ENCODE measurements around the gene DDX39A. TPM values are rescaled to one million over a fixed set of nuclear protein-coding genes. Genes with fewer than 3 reads are reported as not detected.
"Not testable (repeated sequence)": the region's sequence is repeated elsewhere in the genome, so short reads cannot be mapped to it uniquely, and the experiment has no call there.

DDX39A gene
- 100 to 1,000 TPM; 219 to 227 TPM for total RNA-seq

DNA sequence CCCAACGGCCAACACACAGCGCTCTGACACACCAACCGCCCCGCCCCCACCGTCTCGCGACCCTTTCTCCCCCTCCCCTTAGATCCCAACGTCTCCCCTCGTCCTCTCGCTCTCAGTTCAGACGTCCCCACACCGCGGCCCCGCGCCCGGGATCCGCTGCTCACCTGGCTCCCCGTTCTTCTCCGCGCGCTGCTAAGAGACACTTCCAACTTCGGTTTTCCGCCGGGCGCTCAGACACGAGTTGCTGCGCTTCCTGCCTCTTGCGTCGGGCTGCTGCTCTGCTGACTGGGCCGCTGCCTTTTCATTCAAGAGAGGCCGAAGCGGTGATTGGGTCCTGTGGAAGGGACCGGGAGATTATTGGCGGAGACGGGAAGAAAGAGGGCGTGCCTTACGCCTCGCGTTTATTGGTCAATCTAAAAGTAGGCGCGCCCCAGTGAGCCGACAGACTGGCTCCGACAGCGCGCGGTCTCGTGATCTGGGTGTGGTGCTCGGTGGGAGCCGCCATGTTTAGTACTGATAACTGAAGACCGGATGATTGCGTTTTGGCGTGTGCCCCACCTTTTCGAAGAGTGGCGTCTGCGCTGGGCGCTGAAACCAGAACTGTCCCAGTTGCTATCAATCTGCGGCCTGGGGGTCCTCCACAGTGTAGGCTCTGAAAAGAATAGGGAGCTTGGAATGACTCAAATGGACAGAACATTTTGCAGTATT lies at the start of gene DDX39A:
DDX39A (minus strand) TSS at position 236 of the 708 bp plus-strand sequence. CDS start 6,121 bp downstream, outside the sequence.
- intact Hi-C loops (cut with micrococcal nuclease) = loop anchor here (1.0 to 2.0 kb wide), 7 partner anchors 13 to 282 kb away; partner anchors contain the start of genes DNAJB1 and PKN1
- peaks cover 32% of the 10 kb centered on the region for H3K4me1 Mint-ChIP-seq (ENCODE audit: low read depth)
- CTCF ChIA-PET = interaction anchor here (1.3 to 2.6 kb wide), 3 partner anchors 10 to 69 kb away, joined by 4 to 15 read pairs (median 5); partner anchors contain the start of gene PKN1
- peak within 1 kb of the TSS; percentile 100 for H3K27ac Mint-ChIP-seq
- DNase-seq = peak; percentile 99
- no peaks in the 10 kb centered on the region for H3K27me3 Mint-ChIP-seq (ENCODE audit: low read depth)
- peaks cover 36% of the 10 kb centered on the region for H3K36me3 Mint-ChIP-seq (ENCODE audit: low read depth)
- peaks cover 3% of the 10 kb centered on the region for H3K9me3 Mint-ChIP-seq
- H3K4me3 Mint-ChIP-seq = peak within 1 kb of the TSS; percentile 100

DNA sequence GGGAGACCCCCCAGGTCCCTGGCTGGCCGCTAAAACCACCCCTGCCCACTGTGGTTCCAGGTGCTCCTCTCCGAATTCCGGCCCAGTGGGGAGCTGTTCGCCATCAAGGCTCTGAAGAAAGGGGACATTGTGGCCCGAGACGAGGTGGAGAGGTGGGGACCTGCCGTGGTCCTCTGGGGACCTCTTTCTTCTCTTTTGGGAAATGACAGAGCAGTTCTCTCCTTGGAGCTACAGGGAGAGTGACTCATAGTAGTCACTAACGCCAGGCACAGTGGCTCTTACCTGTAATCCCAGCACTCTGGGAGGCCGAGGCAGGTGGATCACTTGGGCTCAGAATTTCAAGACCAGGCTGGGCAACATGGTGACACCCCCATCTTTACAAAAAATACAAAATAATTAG lies 48.7 kb upstream of the DDX39A start:
- H3K36me3 Mint-ChIP-seq (ENCODE audit: low read depth) = peaks cover 12% of the 10 kb centered on the region

DNA sequence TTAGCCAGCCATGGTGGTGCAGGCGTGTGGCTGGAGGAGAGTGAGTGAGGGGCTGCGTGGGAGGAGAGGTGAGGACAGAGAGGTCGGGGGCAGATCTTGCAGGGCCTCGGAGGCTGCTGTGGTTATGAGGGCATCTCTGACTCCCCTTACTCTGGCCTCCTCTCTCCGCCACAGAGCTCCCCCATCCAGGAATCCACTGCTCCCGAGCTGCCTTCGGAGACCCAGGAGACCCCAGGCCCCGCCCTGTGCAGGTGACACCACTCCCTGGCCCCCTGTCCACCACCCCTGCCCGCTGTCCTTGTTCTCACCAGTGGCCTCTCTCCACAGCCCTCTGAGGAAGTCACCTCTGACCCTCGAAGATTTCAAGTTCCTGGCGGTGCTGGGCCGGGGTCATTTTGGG lies 48.2 kb upstream of the DDX39A start:
- Mint-ChIP-seq H3K27ac (no peak overlapping the region), H3K9me3 (no peaks in the 10 kb centered on the region), H3K4me1 (ENCODE audit: low read depth) (peaks cover 2% of the 10 kb centered on the region), H3K36me3 (ENCODE audit: low read depth) (peaks cover 12% of the 10 kb centered on the region), H3K27me3 (ENCODE audit: low read depth) (no peaks in the 10 kb centered on the region), H3K4me3 (no peak overlapping the region)
- CTCF ChIA-PET = interaction anchor here (1.4 to 2.0 kb wide), 2 partner anchors 12 to 331 kb away, joined by 6 to 8 read pairs; partner anchors contain the start of gene ASF1B
- DNase-seq = no peak
- intact Hi-C loops (cut with micrococcal nuclease) = no loop called here

More for the DNA sequence above, 48.7 kb upstream of the DDX39A start:
- peaks cover 6% of the 10 kb centered on the region for H3K4me1 Mint-ChIP-seq (ENCODE audit: low read depth)
- H3K9me3 Mint-ChIP-seq = no peaks in the 10 kb centered on the region
- no peak for DNase-seq
- H3K27me3 Mint-ChIP-seq (ENCODE audit: low read depth) = peaks cover 3% of the 10 kb centered on the region
- H3K27ac Mint-ChIP-seq = no peak overlapping the region
- CTCF ChIA-PET = interaction anchor here (0.7 to 1.4 kb wide), 2 partner anchors 12 kb away, joined by 3 to 8 read pairs; no protein-coding TSS in a partner anchor
- intact Hi-C loops (cut with micrococcal nuclease) = no loop called here
- H3K4me3 Mint-ChIP-seq = no peak overlapping the region

DNA sequence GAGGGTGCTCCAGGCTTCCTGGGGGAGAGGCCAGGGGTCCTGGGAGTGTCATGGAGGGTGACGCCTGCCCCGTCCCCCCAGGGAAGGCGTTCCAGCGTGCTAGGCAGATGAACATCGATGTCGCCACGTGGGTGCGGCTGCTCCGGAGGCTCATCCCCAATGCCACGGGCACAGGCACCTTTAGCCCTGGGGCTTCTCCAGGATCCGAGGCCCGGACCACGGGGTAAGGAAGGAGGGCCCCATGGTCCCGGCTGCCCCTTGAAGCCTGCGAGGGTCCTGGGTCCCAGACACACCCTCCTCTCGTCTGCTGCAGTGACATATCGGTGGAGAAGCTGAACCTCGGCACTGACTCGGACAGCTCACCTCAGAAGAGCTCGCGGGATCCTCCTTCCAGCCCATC lies 44.6 kb upstream of the DDX39A start:
- no peaks in the 10 kb centered on the region for H3K27me3 Mint-ChIP-seq (ENCODE audit: low read depth)
- no peak overlapping the region for H3K4me3 Mint-ChIP-seq
- peaks cover 24% of the 10 kb centered on the region for H3K36me3 Mint-ChIP-seq (ENCODE audit: low read depth)
- DNase-seq = no peak
- no peaks in the 10 kb centered on the region for H3K9me3 Mint-ChIP-seq
- no peaks in the 10 kb centered on the region for H3K4me1 Mint-ChIP-seq (ENCODE audit: low read depth)
- no peak overlapping the region for H3K27ac Mint-ChIP-seq
- CTCF ChIA-PET = no interaction called here
- intact Hi-C loops (cut with micrococcal nuclease) = no loop called here

DNA sequence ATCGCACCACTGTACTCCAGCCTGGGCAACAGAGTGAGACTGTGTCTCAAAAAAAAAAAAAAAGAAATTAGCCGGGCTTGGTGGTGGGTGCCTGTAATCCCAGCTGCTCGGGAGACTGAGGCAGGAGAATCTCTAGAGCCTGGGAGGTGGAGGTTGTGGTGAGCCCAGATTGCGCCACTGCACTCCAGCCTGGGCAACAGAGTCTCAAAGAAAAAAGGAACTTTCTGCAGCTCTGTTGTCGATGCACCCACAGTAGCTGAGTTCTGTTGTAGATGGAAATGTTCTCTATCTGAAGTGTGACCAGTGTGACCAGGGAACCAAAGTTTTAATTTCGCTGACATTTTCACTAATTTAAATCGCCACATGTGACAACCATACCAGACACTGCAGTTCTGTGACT lies 43.3 kb upstream of the DDX39A start:
- H3K9me3 Mint-ChIP-seq; CTCF ChIA-PET; intact Hi-C loops (cut with micrococcal nuclease); H3K27me3 Mint-ChIP-seq (ENCODE audit: low read depth); H3K4me1 Mint-ChIP-seq (ENCODE audit: low read depth); H3K27ac Mint-ChIP-seq; H3K4me3 Mint-ChIP-seq; DNase-seq: not testable (repeated sequence)
- H3K36me3 Mint-ChIP-seq (ENCODE audit: low read depth) = peaks cover 21% of the 10 kb centered on the region

DNA sequence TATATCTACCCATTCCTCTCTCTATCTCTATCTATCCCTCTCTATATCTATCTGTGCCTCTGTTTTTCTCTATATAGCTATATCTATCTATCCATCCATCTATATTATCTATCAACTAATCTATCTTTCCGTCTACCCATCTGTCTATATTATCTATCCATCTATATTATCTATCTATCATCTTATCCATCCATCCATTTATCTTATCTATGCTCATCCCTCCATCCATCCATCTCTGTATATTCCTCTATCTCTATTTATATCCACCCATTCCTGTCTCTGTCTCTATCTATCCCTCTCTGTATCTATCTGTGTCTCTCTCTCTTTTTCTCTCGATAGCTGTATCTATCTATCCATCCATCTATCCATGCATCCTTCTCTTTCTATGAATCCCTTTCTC lies 41.8 kb upstream of the DDX39A start:
- no peak for DNase-seq
- intact Hi-C loops (cut with micrococcal nuclease) = no loop called here
- no peak overlapping the region for H3K27ac Mint-ChIP-seq
- no peaks in the 10 kb centered on the region for H3K4me1 Mint-ChIP-seq (ENCODE audit: low read depth)
- H3K9me3 Mint-ChIP-seq = no peaks in the 10 kb centered on the region
- no peak overlapping the region for H3K4me3 Mint-ChIP-seq
- no peaks in the 10 kb centered on the region for H3K27me3 Mint-ChIP-seq (ENCODE audit: low read depth)
- CTCF ChIA-PET = no interaction called here
- peaks cover 20% of the 10 kb centered on the region for H3K36me3 Mint-ChIP-seq (ENCODE audit: low read depth)

DNA sequence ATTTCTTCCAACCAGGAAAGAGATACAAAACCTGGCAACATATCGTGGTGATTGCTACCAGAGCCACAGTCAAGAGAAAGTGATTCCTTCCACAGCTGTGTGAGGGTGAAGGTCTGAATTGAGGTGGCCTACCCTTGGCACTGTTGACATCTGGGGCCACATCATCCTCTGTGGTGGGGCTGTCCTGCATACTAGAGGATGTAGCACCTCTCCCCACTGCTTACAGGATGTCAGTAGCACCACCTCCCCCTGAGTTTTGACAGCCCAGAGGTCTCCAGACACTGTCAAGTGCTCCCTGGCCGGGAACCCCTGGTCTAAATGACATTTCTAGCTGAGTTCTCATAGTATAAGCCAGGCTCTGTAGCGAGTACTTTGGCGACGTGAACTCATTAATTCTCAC lies 40.6 kb upstream of the DDX39A start:
- no peaks in the 10 kb centered on the region for H3K4me1 Mint-ChIP-seq (ENCODE audit: low read depth)
- CTCF ChIA-PET = interaction anchor here (0.6 to 0.7 kb wide), 2 partner anchors 14 to 45 kb away, joined by 3 read pairs; no protein-coding TSS in a partner anchor
- H3K27me3 Mint-ChIP-seq (ENCODE audit: low read depth) = no peaks in the 10 kb centered on the region
- no peak overlapping the region for H3K27ac Mint-ChIP-seq
- intact Hi-C loops (cut with micrococcal nuclease) = no loop called here
- no peaks in the 10 kb centered on the region for H3K9me3 Mint-ChIP-seq
- H3K36me3 Mint-ChIP-seq (ENCODE audit: low read depth) = peaks cover 21% of the 10 kb centered on the region
- DNase-seq = no peak
- H3K4me3 Mint-ChIP-seq = no peak overlapping the region

DNA sequence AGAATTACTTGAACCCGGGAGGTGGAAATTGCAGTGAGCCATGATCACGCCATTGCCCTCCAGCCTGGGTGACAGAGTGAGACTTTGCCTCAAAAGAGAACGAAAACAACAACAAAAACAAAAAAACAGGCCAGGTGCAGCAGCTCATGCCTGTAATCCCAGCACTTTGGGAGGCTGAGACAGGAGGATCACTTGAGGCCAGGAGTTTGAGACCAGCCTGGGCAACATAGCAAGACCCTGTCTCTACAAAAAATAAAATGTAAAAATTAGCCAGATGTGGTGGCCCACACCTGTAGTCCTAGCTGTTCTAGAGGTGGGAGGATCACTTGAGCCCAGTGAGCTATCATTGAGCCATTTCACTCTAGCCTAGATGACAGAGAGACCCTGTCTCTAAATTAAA lies 33.2 kb upstream of the DDX39A start:
- peaks cover 27% of the 10 kb centered on the region for H3K36me3 Mint-ChIP-seq (ENCODE audit: low read depth)
- H3K27ac Mint-ChIP-seq; H3K9me3 Mint-ChIP-seq; H3K27me3 Mint-ChIP-seq (ENCODE audit: low read depth); intact Hi-C loops (cut with micrococcal nuclease); H3K4me3 Mint-ChIP-seq; DNase-seq; CTCF ChIA-PET; H3K4me1 Mint-ChIP-seq (ENCODE audit: low read depth): not testable (repeated sequence)

DNA sequence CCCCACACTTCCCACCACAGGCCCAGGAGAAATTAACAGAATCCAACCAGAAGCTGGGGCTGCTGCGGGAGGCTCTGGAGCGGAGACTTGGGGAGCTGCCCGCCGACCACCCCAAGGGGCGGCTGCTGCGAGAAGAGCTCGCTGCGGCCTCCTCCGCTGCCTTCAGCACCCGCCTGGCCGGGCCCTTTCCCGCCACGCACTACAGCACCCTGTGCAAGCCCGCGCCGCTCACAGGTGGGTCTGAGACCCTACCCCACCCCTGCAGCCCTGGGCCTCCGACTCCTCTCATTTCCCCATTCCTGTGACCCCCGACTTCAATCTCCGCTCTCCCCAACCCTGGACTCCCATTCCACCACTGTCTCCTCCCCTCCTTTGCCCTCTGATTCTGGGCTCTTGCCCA lies 31.7 kb upstream of the DDX39A start:
- H3K36me3 Mint-ChIP-seq (ENCODE audit: low read depth) = peaks cover 35% of the 10 kb centered on the region
- no peak overlapping the region for H3K4me3 Mint-ChIP-seq
- CTCF ChIA-PET = no interaction called here
- no peak for DNase-seq
- peaks cover 7% of the 10 kb centered on the region for H3K4me1 Mint-ChIP-seq (ENCODE audit: low read depth)
- no peak overlapping the region for H3K27ac Mint-ChIP-seq
- H3K27me3 Mint-ChIP-seq (ENCODE audit: low read depth) = no peaks in the 10 kb centered on the region
- intact Hi-C loops (cut with micrococcal nuclease) = no loop called here
- no peaks in the 10 kb centered on the region for H3K9me3 Mint-ChIP-seq

DNA sequence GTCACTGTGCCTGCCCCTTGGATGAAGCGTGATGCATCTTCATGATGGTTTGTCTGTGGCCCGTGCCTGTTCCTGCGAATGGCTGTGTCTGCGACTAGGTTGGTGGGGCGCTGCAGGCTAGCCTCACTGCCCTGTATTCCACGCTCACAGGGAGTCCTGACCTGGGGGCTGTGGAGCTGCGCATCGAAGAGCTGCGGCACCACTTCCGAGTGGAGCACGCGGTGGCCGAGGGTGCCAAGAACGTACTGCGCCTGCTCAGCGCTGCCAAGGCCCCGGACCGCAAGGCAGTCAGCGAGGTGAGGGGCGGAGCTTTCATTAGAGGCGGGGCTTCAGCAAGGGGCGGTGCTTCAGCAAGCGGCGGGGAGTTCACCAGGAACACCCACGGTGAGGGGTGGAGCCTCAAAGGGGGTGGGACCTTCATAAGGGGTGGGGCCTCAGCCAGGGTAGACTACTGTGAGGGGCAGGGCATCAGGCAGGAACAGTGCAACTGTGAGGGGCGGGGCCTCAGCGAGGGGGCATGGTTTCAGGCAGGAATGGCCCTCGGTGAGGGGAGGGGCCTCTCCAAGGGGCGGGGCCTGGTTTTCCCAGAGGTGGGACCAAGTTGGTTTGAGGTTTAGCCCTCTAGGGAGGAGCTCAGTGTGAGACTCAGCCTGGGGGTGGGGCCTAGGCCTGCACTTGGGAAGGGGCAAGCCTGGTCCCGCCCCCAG lies 31.2 kb upstream of the DDX39A start:
- Mint-ChIP-seq H3K4me3 (no peak overlapping the region), H3K27me3 (ENCODE audit: low read depth) (no peaks in the 10 kb centered on the region), H3K4me1 (ENCODE audit: low read depth) (peaks cover 7% of the 10 kb centered on the region), H3K9me3 (no peaks in the 10 kb centered on the region), H3K27ac (no peak overlapping the region), H3K36me3 (ENCODE audit: low read depth) (peaks cover 35% of the 10 kb centered on the region)
- CTCF ChIA-PET = no interaction called here
- intact Hi-C loops (cut with micrococcal nuclease) = no loop called here
- peak; percentile 79 for DNase-seq

DNA sequence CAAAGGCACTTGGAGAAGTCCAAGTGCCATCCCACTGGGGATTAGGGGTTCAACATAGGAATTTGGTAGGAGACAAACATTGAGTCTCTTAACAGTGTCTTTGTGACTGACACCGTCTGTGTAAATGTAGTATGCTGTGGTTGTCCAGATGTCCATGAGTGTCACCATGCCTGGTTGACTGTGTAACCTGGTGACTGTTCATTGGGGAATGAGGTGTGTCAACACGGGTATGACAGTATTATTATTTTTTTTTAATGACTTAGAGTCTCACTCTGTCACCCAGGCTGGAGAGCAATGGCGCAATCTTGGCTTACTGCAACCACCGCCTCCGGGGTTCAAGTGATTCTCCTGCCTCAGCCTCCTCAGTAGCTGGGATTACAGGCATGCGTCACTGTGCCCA lies 30.2 kb upstream of the DDX39A start:
- Mint-ChIP-seq H3K36me3 (ENCODE audit: low read depth) (peaks cover 35% of the 10 kb centered on the region), H3K9me3 (no peaks in the 10 kb centered on the region), H3K27ac (no peak overlapping the region), H3K4me3 (no peak overlapping the region), H3K4me1 (ENCODE audit: low read depth) (peaks cover 11% of the 10 kb centered on the region), H3K27me3 (ENCODE audit: low read depth) (no peaks in the 10 kb centered on the region)
- DNase-seq = no peak
- CTCF ChIA-PET = no interaction called here
- intact Hi-C loops (cut with micrococcal nuclease) = no loop called here

DNA sequence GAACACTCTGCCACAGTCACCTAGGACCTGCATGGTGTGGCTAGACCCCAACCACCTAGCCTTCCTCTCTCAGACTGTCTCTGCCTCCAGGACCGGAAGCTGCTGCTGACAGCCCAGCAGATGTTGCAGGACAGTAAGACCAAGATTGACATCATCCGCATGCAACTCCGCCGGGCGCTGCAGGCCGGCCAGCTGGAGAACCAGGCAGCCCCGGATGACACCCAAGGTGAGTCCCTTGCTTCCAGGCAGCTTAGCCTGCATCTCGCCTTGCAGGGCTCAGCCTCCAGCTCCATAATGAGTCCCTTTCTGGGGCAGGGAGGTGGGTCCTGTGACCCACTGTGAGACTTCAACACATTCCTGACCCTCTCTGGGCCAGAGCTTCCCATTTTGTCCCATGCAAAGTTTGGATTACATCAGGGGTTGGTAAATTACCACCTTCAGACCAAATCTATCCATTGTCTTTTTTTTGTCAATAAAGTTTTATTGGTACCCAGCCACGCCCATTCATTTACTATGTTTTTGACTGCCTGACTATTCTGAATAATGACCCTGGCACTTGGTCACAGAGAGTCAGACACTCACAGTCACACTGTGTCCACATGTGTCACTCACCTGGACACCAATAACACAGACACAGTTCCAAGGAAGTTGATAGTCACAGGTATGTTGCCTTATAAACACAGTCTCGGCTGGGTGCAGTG lies 27.3 kb upstream of the DDX39A start:
- no peak overlapping the region for H3K27ac Mint-ChIP-seq
- H3K9me3 Mint-ChIP-seq = no peaks in the 10 kb centered on the region
- CTCF ChIA-PET = interaction anchor here (0.6 to 1.3 kb wide), 3 partner anchors 13 to 64 kb away, joined by 3 read pairs; no protein-coding TSS in a partner anchor
- H3K36me3 Mint-ChIP-seq (ENCODE audit: low read depth) = peaks cover 46% of the 10 kb centered on the region
- H3K4me3 Mint-ChIP-seq = no peak overlapping the region
- DNase-seq = no peak
- no peaks in the 10 kb centered on the region for H3K27me3 Mint-ChIP-seq (ENCODE audit: low read depth)
- peaks cover 20% of the 10 kb centered on the region for H3K4me1 Mint-ChIP-seq (ENCODE audit: low read depth)
- intact Hi-C loops (cut with micrococcal nuclease) = no loop called here
